HUES6 (cell line): Measurements from ENCODE around the gene CAMK4.

Experiments used
- H3K27ac ChIP-seq: 2 replicates; pipeline ENCODE4 v1.7.0; 2013; ENCODE audit warnings: low read depth, mild to moderate bottlenecking, low read length, inconsistent platforms
- H3K27me3 ChIP-seq: 2 replicates; pipeline ENCODE4 v1.6.1; 2013; ENCODE audit warnings: low read length; ENCODE audit not compliant: control insufficient read depth, insufficient read depth
- H3K36me3 ChIP-seq: 2 replicates; pipeline ENCODE4 v1.6.1; 2013; ENCODE audit warnings: low read length; ENCODE audit not compliant: control insufficient read depth, insufficient read depth
- H3K4me1 ChIP-seq: 2 replicates; pipeline ENCODE4 v1.6.1; 2013; ENCODE audit warnings: low read length; ENCODE audit not compliant: control insufficient read depth, insufficient read depth
- H3K4me3 ChIP-seq: 2 replicates; pipeline ENCODE4 v1.5.1; 2013; ENCODE audit warnings: low read depth, low read length
- H3K9ac ChIP-seq: one replicate; pipeline ENCODE4 v1.6.1; 2013; ENCODE audit warnings: mild to moderate bottlenecking, low read length
- H3K9me3 ChIP-seq: 2 replicates; pipeline ENCODE4 v1.6.1; 2013; ENCODE audit warnings: low read depth, low read length; ENCODE audit not compliant: control insufficient read depth, insufficient read depth

Gene CAMK4

GRCh38 chr5:111511831-111512374, 287.7 kb downstream of the CAMK4 start:
- Histone ChIP-seq H3K36me3 (peaks cover 3% of the 10 kb centered on the region; the same call in 1 of the 2 replicates), H3K9me3 (no peaks in the 10 kb centered on the region), H3K27ac (peak overlapping the region; percentile 78; the same call in 1 of the 2 replicates), H3K9ac (peak overlapping the region; percentile 93), H3K4me3 (peak overlapping the region; percentile 94), H3K4me1 (peaks cover 27% of the 10 kb centered on the region), H3K27me3 (no peaks in the 10 kb centered on the region)

DNA sequence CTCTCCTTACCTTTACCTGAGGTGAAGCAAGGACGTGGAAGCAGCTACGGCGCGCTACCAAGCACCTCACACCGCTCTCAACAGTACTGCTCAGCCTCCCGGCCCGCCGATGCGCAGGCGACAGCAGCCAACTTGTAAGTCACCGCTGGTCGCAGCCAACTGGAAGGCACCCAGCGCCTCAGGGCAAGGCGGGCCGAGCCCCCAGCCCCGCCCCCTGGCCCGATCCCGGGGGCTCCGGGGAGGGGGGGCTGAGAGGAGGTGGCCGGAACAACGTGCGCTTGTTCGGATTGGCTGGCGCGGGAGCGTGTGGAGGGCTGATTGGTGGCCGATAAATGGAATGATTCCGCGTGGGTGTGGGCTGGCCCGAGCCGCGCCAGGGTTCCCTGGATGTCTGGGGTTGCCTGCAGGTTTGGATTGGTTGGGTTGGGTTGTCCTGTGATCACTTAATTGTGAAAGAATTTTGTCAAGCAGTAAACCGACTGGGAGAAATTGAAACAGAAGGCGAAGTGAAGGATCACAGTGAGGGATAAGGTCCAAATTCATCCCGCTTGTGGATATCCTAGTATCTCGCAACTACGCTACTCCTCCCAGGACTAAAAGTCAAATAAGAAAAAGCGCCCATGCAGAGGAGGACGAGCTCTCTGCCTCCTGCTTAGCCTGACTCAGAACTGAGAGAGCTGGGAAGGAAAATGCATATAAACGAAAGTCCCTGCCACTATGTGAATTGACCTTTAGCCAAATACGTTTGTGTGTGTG, 288.4 kb downstream of the CAMK4 start, which contains the start of gene STARD4:
STARD4 (minus strand) TSS at position 161 of the 756 bp plus-strand sequence. CDS start 5,102 bp downstream, outside the sequence.
- H3K4me1 ChIP-seq = peaks cover 27% of the 10 kb centered on the region
- peak within 1 kb of the TSS; percentile 93 for H3K9ac ChIP-seq
- H3K9me3 ChIP-seq = no peaks in the 10 kb centered on the region
- no peaks in the 10 kb centered on the region for H3K27me3 ChIP-seq
- peak within 1 kb of the TSS; percentile 78; the same call in 1 of the 2 replicates for H3K27ac ChIP-seq
- peak within 1 kb of the TSS; percentile 94 for H3K4me3 ChIP-seq
- no peaks in the 10 kb centered on the region for H3K36me3 ChIP-seq

DNA sequence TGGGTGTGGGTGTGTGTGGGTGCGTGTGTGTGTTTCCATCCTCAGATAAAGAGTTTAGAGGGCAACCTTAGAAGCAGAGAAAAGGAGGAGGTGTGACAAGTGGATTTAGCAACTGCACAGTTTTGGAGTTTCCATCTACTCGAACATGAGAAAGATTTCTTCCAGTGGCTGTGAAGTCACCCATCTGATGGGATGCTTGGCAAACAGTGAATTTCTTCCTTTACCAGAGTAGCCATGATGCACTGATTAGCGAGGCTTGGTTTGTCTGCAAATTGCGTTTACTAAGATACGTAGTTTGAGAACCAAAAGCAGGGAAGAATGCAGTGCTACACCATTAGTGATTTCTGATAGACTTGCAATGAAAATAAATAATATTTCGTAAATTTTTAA, 288.9 kb downstream of the CAMK4 start:
- Histone ChIP-seq H3K4me1 (peaks cover 27% of the 10 kb centered on the region), H3K36me3 (no peaks in the 10 kb centered on the region), H3K9ac (peak overlapping the region; percentile 81), H3K27ac (peak overlapping the region; percentile 74; the same call in 1 of the 2 replicates), H3K27me3 (no peaks in the 10 kb centered on the region), H3K4me3 (peak overlapping the region; percentile 94), H3K9me3 (no peaks in the 10 kb centered on the region)

DNA sequence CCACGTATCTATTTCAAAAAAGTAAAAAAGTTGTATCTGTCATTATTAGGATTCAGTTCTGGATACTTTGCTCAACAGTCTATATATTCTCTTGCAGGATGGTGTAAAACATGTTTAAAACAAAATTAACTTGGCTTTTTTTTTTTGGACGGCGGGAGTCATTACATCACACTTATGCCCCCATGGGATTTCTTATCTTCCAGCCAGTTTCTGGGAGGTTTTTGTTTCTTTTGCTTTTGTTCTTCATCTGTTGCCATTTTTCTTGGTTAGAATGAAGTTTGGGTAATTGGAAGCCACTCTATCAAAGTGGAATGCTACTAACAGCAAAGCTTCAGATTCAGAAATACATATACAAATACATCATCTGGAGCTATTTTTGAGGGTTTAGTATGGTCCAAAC, 289.9 kb downstream of the CAMK4 start:
- H3K4me3 ChIP-seq = no peak overlapping the region; the same call in 1 of the 2 replicates
- peaks cover 27% of the 10 kb centered on the region for H3K4me1 ChIP-seq
- H3K9ac ChIP-seq = no peak overlapping the region
- no peaks in the 10 kb centered on the region for H3K27me3 ChIP-seq
- H3K9me3 ChIP-seq = no peaks in the 10 kb centered on the region
- no peak overlapping the region for H3K27ac ChIP-seq
- H3K36me3 ChIP-seq = no peaks in the 10 kb centered on the region

- no peaks in the 10 kb centered on the region for H3K27me3 ChIP-seq
- no peaks in the 10 kb centered on the region for H3K9me3 ChIP-seq
- H3K9ac ChIP-seq = no peak overlapping the region
- H3K27ac ChIP-seq = no peak overlapping the region
- peaks cover 11% of the 10 kb centered on the region for H3K4me1 ChIP-seq
- H3K36me3 ChIP-seq = no peaks in the 10 kb centered on the region
- no peak overlapping the region for H3K4me3 ChIP-seq
Measured at GRCh38 chr5:111517853-111518501, 293.8 kb downstream of the CAMK4 start.

- H3K27me3 ChIP-seq = no peaks in the 10 kb centered on the region
- H3K27ac ChIP-seq = no peak overlapping the region
- no peaks in the 10 kb centered on the region for H3K36me3 ChIP-seq
Measured at GRCh38 chr5:111518777-111519176, 294.6 kb downstream of the CAMK4 start.

GRCh38 chr5:111520908-111521307, 296.7 kb downstream of the CAMK4 start:
- H3K9ac ChIP-seq = no peak overlapping the region

More at GRCh38 chr5:111518777-111519176, 294.6 kb downstream of the CAMK4 start:
- no peaks in the 10 kb centered on the region for H3K9me3 ChIP-seq
- no peak overlapping the region for H3K9ac ChIP-seq
- H3K4me3 ChIP-seq = no peak overlapping the region
- peaks cover 5% of the 10 kb centered on the region for H3K4me1 ChIP-seq

DNA sequence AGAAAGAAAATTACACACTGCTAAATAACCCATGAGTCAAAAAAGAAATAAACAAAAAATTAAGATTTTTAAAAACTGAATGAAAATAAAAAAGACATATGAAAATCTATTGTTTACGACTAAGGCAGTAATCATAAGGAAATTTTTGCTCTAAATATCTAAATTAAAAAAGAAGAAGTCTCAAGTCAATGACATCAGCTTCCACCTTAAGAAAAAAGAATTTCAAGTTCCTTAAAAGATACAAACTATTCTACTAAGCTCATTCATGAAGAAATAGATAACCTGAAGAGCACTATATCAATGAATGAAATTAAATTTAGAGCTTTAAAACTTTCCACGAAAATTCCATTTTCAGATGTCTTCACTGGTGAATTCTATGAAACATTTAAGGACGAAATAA, 303.9 kb downstream of the CAMK4 start:
- Histone ChIP-seq H3K4me1 (no peaks in the 10 kb centered on the region), H3K9ac (no peak overlapping the region), H3K27ac (no peak overlapping the region), H3K27me3 (no peaks in the 10 kb centered on the region), H3K36me3 (no peaks in the 10 kb centered on the region), H3K9me3 (no peaks in the 10 kb centered on the region), H3K4me3 (no peak overlapping the region)

More at GRCh38 chr5:111520908-111521307, 296.7 kb downstream of the CAMK4 start:
- Histone ChIP-seq H3K27me3 (no peaks in the 10 kb centered on the region), H3K27ac (no peak overlapping the region), H3K4me1 (no peaks in the 10 kb centered on the region), H3K36me3 (no peaks in the 10 kb centered on the region), H3K4me3 (no peak overlapping the region), H3K9me3 (no peaks in the 10 kb centered on the region)

- no peak overlapping the region; the same call in 1 of the 2 replicates for H3K27ac ChIP-seq
- H3K36me3 ChIP-seq = no peaks in the 10 kb centered on the region
- no peaks in the 10 kb centered on the region for H3K9me3 ChIP-seq
- no peak overlapping the region for H3K4me3 ChIP-seq
- no peak overlapping the region for H3K9ac ChIP-seq
- no peaks in the 10 kb centered on the region for H3K27me3 ChIP-seq
- no peaks in the 10 kb centered on the region for H3K4me1 ChIP-seq
Measured at GRCh38 chr5:111530298-111530740, 306.1 kb downstream of the CAMK4 start.

DNA sequence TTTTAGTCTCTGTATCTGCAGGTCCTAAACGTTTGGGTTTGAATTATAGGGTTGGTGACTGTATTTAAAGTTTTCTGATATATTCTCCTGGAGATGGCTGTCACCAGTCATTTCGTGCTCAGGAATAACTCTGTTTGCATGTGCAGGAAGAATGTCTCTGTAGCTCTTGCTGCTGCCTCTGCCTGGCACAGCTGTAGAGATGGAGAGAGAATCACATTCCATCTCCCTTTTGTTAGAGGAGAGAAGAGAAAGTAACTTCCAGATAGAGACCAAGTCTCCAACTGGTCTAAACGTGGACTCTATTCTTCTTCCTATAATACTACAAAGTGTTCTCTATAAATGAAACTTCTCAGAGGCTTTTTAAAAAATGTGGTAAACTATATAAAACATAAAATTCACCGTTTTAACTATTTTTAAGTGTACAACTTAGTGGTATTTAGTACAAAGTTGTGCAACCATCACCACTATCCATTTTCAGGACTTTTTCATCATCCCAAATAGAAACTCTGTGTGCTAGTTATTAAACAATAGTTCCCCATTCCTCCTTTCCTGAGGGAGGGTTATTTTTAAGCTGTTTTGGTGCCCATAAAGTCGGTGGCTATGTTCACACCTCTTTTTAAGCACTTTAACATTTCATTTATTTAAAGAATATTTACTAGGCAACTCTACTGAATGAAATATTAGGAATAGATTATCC, 308.9 kb downstream of the CAMK4 start:
- H3K9ac ChIP-seq = no peak overlapping the region
- no peaks in the 10 kb centered on the region for H3K9me3 ChIP-seq
- H3K4me1 ChIP-seq = no peaks in the 10 kb centered on the region
- no peaks in the 10 kb centered on the region for H3K27me3 ChIP-seq
- no peak overlapping the region for H3K27ac ChIP-seq
- H3K4me3 ChIP-seq = no peak overlapping the region
- H3K36me3 ChIP-seq = no peaks in the 10 kb centered on the region
